Left lobe of liver (tissue), 2 donors: ENCODE results near the gene CLDN24. TPM values are rescaled to one million over a fixed set of nuclear protein-coding genes. Genes with fewer than 3 reads are reported as not detected.

ENCODE experiments used
- ATAC-seq: fragments of 200-7000 bp; cut with Tn5 transposase; one replicate; pipeline ENCODE4 v1.9.1; 2020; ENCODE audit warnings: mild to moderate bottlenecking, moderate library complexity
- DNase-seq: peaks from one replicate; pipeline ENCODE4 v3.0.0-alpha.2; 2020; ENCODE audit warnings: low spot score
- total RNA-seq: library from RNA; stranded (reverse); gene quantifications from one replicate; pipeline ENCODE4 v1.2.1, GENCODE V29; 2021
- donor health status: DM: no; HTN: no; CAD: no; lungs with moderate emphysema.
- donor health status: DM: no; HTN: yes; CAD: no.

CLDN24 gene
- total RNA-seq, 1 donor from 2014 or later = not detected

- DNase-seq (no peak), ATAC-seq (peak; percentile 70)
Observed at GRCh38 chr4:183286590-183287308, 35.5 kb downstream of the CLDN24 start.

- ATAC-seq (peak; percentile 54), DNase-seq (no peak)
Observed at GRCh38 chr4:183285886-183286285, 36.3 kb downstream of the CLDN24 start.

- DNase-seq = no peak
- peak; percentile 21 for ATAC-seq
Observed at GRCh38 chr4:183284965-183285364, 37.3 kb downstream of the CLDN24 start.

- DNase-seq (no peak), ATAC-seq (no peak)
Observed at GRCh38 chr4:183284258-183284785, 37.9 kb downstream of the CLDN24 start.

- DNase-seq = no peak
- ATAC-seq = no peak
Observed at GRCh38 chr4:183276106-183276505, 46.1 kb downstream of the CLDN24 start.

- ATAC-seq = no peak
Observed at GRCh38 chr4:183272384-183272783, 49.8 kb downstream of the CLDN24 start.

More at GRCh38 chr4:183272384-183272783, 49.8 kb downstream of the CLDN24 start:
- DNase-seq = no peak

Other genes starting within 250 kb of the CLDN24 start
- gene WWC2, start 223.2 kb downstream of the CLDN24 start, total RNA-seq = 43.2 TPM
- not detected for gene CLDN22, start 2.1 kb downstream of the CLDN24 start, total RNA-seq
- gene CDKN2AIP, start 122.2 kb upstream of the CLDN24 start, total RNA-seq = 6.8 TPM
- 5.0 TPM for gene ING2, start 182.6 kb upstream of the CLDN24 start, total RNA-seq